Effector memory CD4-positive, alpha-beta T cell (primary cell): ENCODE data around the gene RBM23.
A peak's percentile ranks its signal among the peaks of the same experiment; 100 is the strongest.
"Not testable (repeated sequence)": the region's sequence is repeated elsewhere in the genome, so short reads cannot be mapped to it uniquely, and the experiment has no call there.

ENCODE experiments used
- DNase-seq, 3 donors: peaks; one replicate each; pipeline ENCODE4 v3.0.0-alpha.2; 2020
- H3K27ac ChIP-seq: 2 replicates; pipeline ENCODE4 v1.7.0; 2013; ENCODE audit warnings: mild to moderate bottlenecking, low read length, moderate library complexity; ENCODE audit not compliant: insufficient read depth, poor library complexity, severe bottlenecking
- H3K27me3 ChIP-seq: replicated peaks from 2 replicates; pipeline ENCODE4 v1.7.0; 2013; ENCODE audit warnings: mild to moderate bottlenecking, low read length; ENCODE audit not compliant: insufficient read depth, control insufficient read depth, poor library complexity, severe bottlenecking
- H3K36me3 ChIP-seq: 2 replicates; pipeline ENCODE4 v1.7.0; 2013; ENCODE audit warnings: mild to moderate bottlenecking, low read length, moderate library complexity; ENCODE audit not compliant: control insufficient read depth, insufficient read depth
- H3K4me1 ChIP-seq: 2 replicates; pipeline ENCODE4 v1.7.0; 2013; ENCODE audit warnings: low read length, mild to moderate bottlenecking; ENCODE audit not compliant: control insufficient read depth, insufficient read depth, poor library complexity, severe bottlenecking
- H3K4me3 ChIP-seq: 2 replicates; pipeline ENCODE4 v1.7.0; 2013; ENCODE audit warnings: low read length, low read depth, mild to moderate bottlenecking; ENCODE audit not compliant: insufficient read depth, poor library complexity, severe bottlenecking
- H3K9me3 ChIP-seq: 2 replicates; pipeline ENCODE4 v1.7.0; 2013; ENCODE audit warnings: mild to moderate bottlenecking, low read length, moderate library complexity; ENCODE audit not compliant: control insufficient read depth

RBM23 gene

DNA sequence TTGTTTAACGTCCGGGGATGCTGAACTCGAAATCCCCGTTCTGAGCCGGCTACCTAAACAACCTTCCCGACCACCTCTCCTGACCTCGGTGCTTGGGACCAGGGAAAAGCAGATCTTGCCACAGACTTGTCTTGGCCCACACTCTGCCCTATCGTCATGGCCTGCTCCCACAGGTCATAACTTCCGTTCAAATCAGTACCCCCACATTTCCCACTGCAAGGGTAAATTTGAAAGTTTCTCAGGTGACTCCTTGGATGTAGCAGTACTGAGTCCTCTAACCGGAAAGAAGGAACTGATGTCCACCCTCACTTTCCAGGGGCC, 612 bp upstream of the RBM23 start:
- peak overlapping the region; percentile 9 for H3K4me3 ChIP-seq
- H3K4me1 ChIP-seq: peaks cover 12% of the 10 kb centered on the region
- no peaks in the 10 kb centered on the region for H3K27me3 ChIP-seq
- H3K9me3 ChIP-seq: no peaks in the 10 kb centered on the region
- peaks cover 31% of the 10 kb centered on the region for H3K36me3 ChIP-seq
- no peak for DNase-seq
- H3K27ac ChIP-seq: peak overlapping the region; percentile 89

DNA sequence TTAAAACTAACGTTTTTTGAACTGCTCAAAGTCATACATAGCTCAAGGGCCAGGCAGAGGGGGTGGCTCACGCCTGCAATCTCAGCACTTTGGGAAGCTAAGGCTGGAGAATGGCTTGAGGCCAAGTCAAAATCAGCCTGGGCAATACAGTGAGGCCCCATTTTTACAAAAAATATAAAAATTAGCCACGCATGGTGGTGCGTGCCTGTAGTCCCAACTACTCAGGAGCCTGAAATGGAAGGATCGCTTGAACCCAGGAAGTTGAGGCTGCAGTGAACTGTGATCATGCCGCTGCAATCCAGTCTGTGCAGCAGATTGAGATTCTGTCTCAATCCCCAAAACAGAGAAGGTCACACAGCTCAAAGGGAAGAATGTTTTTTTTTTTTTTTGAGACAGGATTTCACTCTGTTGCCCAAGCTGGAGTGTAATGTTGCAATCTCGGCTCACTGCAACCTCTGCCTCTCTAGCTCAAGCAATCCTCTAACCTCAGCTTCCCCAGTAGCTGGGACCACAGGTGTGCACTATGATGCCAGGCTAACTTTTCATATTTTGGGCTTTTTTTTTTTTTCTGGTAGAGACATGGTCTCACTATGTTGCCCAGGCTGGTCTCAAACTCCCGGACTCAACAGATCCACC, 2.9 kb downstream of the RBM23 start:
- Histone ChIP-seq H3K9me3 (no peaks in the 10 kb centered on the region), H3K27ac (no peak overlapping the region), H3K4me3 (no peak overlapping the region), H3K27me3 (no peaks in the 10 kb centered on the region), H3K36me3 (peaks cover 16% of the 10 kb centered on the region), H3K4me1 (peaks cover 12% of the 10 kb centered on the region)
- no peak for DNase-seq

- not testable (repeated sequence) for H3K27me3 ChIP-seq, DNase-seq, H3K27ac ChIP-seq, H3K4me3 ChIP-seq, H3K4me1 ChIP-seq, H3K9me3 ChIP-seq
- peaks cover 17% of the 10 kb centered on the region for H3K36me3 ChIP-seq
These were observed 4.1 kb downstream of the RBM23 start for GRCh38 chr14:22914836-22915235.

DNA sequence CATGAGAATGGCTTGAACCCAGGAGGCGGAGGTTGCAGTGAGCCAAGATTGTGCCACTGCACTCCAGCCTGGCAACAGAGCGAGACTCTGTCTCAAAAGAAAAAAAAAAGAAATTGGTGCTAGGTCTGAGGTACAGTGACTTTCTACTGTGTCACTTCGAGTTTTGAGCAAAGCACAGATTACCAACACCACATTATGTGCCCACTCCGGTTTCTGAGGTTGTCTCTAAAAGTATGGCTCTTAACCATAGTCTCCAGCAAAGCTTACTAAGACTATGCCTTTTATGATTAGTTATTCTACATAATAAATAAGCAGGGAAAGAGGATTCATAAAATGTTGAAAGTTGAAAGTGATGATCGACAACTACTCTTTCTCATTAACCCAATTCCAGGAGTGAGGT, 8.0 kb downstream of the RBM23 start:
- DNase-seq: no peak
- peaks cover 48% of the 10 kb centered on the region for H3K36me3 ChIP-seq
- no peak overlapping the region for H3K27ac ChIP-seq
- H3K4me1 ChIP-seq: no peaks in the 10 kb centered on the region
- H3K9me3 ChIP-seq: no peaks in the 10 kb centered on the region
- H3K4me3 ChIP-seq: no peak overlapping the region
- no peaks in the 10 kb centered on the region for H3K27me3 ChIP-seq

GRCh38 chr14:22908601-22909000, 10.3 kb downstream of the RBM23 start:
- Histone ChIP-seq H3K27me3 (no peaks in the 10 kb centered on the region), H3K4me1 (no peaks in the 10 kb centered on the region), H3K27ac (no peak overlapping the region), H3K36me3 (peaks cover 68% of the 10 kb centered on the region), H3K9me3 (no peaks in the 10 kb centered on the region), H3K4me3 (no peak overlapping the region)
- DNase-seq: no peak

- H3K27ac ChIP-seq: no peak overlapping the region
- DNase-seq: no peak
- H3K4me3 ChIP-seq: no peak overlapping the region
- H3K36me3 ChIP-seq: peaks cover 76% of the 10 kb centered on the region
- no peaks in the 10 kb centered on the region for H3K4me1 ChIP-seq
- no peaks in the 10 kb centered on the region for H3K27me3 ChIP-seq
- no peaks in the 10 kb centered on the region for H3K9me3 ChIP-seq
These were observed 11.5 kb downstream of the RBM23 start for GRCh38 chr14:22907429-22907828.

- Histone ChIP-seq H3K36me3 (peaks cover 79% of the 10 kb centered on the region), H3K4me3 (no peak overlapping the region), H3K4me1 (no peaks in the 10 kb centered on the region), H3K27me3 (no peaks in the 10 kb centered on the region), H3K27ac (no peak overlapping the region), H3K9me3 (no peaks in the 10 kb centered on the region)
- DNase-seq: no peak
These were observed 12.9 kb downstream of the RBM23 start for GRCh38 chr14:22906073-22906472.

DNA sequence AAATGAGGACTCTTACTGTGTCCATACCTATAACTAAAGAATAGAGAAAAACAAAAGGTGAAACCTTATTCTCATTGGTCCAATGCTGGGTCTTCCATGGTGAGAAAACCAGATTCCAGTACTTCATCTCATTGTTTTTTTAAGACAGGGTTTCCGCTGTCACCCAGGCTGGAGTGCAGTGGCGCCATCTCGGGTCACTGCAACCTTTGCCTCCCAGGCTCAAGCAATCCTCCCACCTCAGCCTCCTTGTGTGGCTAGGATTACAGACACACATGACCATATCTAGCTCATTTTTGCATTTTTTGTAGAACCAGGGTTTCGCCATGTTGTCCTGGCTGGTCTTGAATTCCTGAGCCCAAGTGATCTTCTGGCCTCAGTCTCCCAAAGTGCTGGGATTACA, 13.3 kb downstream of the RBM23 start:
- Histone ChIP-seq H3K9me3 (no peaks in the 10 kb centered on the region), H3K4me3 (no peak overlapping the region), H3K4me1 (no peaks in the 10 kb centered on the region), H3K27ac (no peak overlapping the region), H3K36me3 (peaks cover 81% of the 10 kb centered on the region), H3K27me3 (no peaks in the 10 kb centered on the region)
- no peak for DNase-seq

DNA sequence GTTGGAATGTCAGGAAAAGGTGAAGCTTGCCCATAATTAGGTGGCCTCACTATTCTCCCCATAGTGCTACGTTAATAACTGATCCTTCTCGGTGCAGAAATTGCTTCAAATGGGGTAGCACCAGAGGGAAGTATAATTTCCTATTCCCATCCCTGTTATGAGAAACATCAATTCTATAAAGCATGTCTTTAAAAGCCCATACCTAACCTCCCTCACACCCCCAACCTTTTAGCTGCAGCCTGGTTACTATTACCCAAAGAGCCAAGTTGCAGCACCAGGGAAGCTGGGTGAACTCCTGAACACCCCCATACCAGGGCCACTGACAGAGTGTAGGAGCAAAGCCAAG, 15.2 kb downstream of the RBM23 start:
- H3K4me1 ChIP-seq: peaks cover 4% of the 10 kb centered on the region
- DNase-seq: no peak
- peaks cover 67% of the 10 kb centered on the region for H3K36me3 ChIP-seq
- H3K27ac ChIP-seq: no peak overlapping the region
- H3K4me3 ChIP-seq: no peak overlapping the region
- no peaks in the 10 kb centered on the region for H3K9me3 ChIP-seq
- H3K27me3 ChIP-seq: no peaks in the 10 kb centered on the region

- H3K9me3 ChIP-seq: no peaks in the 10 kb centered on the region
- H3K36me3 ChIP-seq: peaks cover 50% of the 10 kb centered on the region
- peaks cover 4% of the 10 kb centered on the region for H3K4me1 ChIP-seq
- no peaks in the 10 kb centered on the region for H3K27me3 ChIP-seq
- DNase-seq: no peak
- no peak overlapping the region for H3K4me3 ChIP-seq
- no peak overlapping the region for H3K27ac ChIP-seq
These were observed 17.1 kb downstream of the RBM23 start for GRCh38 chr14:22901799-22902198.
